GM23338 (cell line): Measurements from ENCODE around the gene GRIK1.
A peak's percentile ranks its signal among the peaks of the same experiment; 100 is the strongest.

Experiments used
- CREB1 ChIP-seq: fragments of 250-450 bp; sonication (Bioruptor Pico); IDR thresholded peaks from 2 replicates; pipeline ENCODE4 v1.5.0; 2020; ENCODE audit warnings: low read depth, mild to moderate bottlenecking, moderate library complexity
- EZH2 ChIP-seq: fragments of 200-600 bp; sonication (generic); IDR thresholded peaks from one replicate; pipeline ENCODE4 v1.8.0; 2017; ENCODE audit warnings: antibody characterized with exemption, mild to moderate bottlenecking, low read depth; ENCODE audit not compliant: unreplicated experiment
- EZH2phosphoT487 ChIP-seq: fragments of 200-600 bp; sonication (generic); IDR thresholded peaks from one replicate; pipeline ENCODE4 v1.8.1; 2018; ENCODE audit warnings: antibody characterized with exemption; ENCODE audit not compliant: unreplicated experiment
- NANOG ChIP-seq: IDR thresholded peaks from 2 replicates; pipeline ENCODE4 v1.6.1; 2016; ENCODE audit warnings: antibody characterized with exemption, borderline replicate concordance
- POLR2AphosphoS5 ChIP-seq: IDR thresholded peaks from 2 replicates; pipeline ENCODE4 v1.6.1; 2016; ENCODE audit warnings: antibody characterized with exemption, low read depth
- STAT1 ChIP-seq: IDR thresholded peaks from one replicate; pipeline ENCODE4 v1.6.1; 2016; ENCODE audit warnings: antibody characterized with exemption; ENCODE audit not compliant: unreplicated experiment
- TF ChIP-seq, protein P1 (sequence below), 2 experiments: fragments of 200-600 bp in 1 of 2; sonication (generic) in 1 of 2; conservative IDR thresholded peaks; 2 replicates each; pipeline versions ENCODE4 v1.5.1 to v1.6.1; 2016 to 2017; ENCODE audit warnings: antibody characterized with exemption in 2 of 2, low read depth in 2 of 2, mild to moderate bottlenecking in 2 of 2, moderate library complexity in 1 of 2
- TF ChIP-seq, protein P2 (sequence below): IDR thresholded peaks from one replicate; pipeline ENCODE4 v1.6.1; 2018; ENCODE audit warnings: antibody characterized with exemption; ENCODE audit not compliant: unreplicated experiment
- TF ChIP-seq, protein P3 (sequence below): IDR thresholded peaks from 2 replicates; pipeline ENCODE4 v1.6.1; 2016; ENCODE audit warnings: antibody characterized with exemption

DNA sequence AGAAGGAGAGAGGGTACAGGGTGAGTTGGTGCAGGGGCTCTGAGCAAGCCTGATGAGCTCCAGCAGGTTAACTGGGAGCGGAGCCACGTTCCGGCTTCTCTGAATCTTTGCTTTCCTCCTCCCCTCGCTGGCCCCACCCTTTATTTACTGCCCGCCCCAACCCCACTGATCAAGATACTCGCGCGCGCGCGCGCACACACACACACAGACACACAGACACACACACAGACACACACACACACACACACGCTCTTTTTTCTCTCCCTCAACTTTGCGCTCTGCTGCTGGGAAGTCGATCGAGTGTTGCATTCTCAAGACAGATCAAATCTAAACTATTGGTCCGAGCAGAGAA, at the start of gene GRIK1:
- TF ChIP-seq, protein P1, sequence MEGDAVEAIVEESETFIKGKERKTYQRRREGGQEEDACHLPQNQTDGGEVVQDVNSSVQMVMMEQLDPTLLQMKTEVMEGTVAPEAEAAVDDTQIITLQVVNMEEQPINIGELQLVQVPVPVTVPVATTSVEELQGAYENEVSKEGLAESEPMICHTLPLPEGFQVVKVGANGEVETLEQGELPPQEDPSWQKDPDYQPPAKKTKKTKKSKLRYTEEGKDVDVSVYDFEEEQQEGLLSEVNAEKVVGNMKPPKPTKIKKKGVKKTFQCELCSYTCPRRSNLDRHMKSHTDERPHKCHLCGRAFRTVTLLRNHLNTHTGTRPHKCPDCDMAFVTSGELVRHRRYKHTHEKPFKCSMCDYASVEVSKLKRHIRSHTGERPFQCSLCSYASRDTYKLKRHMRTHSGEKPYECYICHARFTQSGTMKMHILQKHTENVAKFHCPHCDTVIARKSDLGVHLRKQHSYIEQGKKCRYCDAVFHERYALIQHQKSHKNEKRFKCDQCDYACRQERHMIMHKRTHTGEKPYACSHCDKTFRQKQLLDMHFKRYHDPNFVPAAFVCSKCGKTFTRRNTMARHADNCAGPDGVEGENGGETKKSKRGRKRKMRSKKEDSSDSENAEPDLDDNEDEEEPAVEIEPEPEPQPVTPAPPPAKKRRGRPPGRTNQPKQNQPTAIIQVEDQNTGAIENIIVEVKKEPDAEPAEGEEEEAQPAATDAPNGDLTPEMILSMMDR (conservative IDR thresholded peaks at IDR 0.05; ENCODE audit: low read depth in 2 of 2), result no peak
- no peak for TF ChIP-seq CREB1
- TF ChIP-seq, protein P2, sequence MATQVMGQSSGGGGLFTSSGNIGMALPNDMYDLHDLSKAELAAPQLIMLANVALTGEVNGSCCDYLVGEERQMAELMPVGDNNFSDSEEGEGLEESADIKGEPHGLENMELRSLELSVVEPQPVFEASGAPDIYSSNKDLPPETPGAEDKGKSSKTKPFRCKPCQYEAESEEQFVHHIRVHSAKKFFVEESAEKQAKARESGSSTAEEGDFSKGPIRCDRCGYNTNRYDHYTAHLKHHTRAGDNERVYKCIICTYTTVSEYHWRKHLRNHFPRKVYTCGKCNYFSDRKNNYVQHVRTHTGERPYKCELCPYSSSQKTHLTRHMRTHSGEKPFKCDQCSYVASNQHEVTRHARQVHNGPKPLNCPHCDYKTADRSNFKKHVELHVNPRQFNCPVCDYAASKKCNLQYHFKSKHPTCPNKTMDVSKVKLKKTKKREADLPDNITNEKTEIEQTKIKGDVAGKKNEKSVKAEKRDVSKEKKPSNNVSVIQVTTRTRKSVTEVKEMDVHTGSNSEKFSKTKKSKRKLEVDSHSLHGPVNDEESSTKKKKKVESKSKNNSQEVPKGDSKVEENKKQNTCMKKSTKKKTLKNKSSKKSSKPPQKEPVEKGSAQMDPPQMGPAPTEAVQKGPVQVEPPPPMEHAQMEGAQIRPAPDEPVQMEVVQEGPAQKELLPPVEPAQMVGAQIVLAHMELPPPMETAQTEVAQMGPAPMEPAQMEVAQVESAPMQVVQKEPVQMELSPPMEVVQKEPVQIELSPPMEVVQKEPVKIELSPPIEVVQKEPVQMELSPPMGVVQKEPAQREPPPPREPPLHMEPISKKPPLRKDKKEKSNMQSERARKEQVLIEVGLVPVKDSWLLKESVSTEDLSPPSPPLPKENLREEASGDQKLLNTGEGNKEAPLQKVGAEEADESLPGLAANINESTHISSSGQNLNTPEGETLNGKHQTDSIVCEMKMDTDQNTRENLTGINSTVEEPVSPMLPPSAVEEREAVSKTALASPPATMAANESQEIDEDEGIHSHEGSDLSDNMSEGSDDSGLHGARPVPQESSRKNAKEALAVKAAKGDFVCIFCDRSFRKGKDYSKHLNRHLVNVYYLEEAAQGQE, result no peak
- peak; percentile 28 for TF ChIP-seq EZH2
- no peak for TF ChIP-seq POLR2AphosphoS5
- TF ChIP-seq EZH2phosphoT487, result no peak
- TF ChIP-seq STAT1, result no peak
- no peak for TF ChIP-seq NANOG
- TF ChIP-seq, protein P3, sequence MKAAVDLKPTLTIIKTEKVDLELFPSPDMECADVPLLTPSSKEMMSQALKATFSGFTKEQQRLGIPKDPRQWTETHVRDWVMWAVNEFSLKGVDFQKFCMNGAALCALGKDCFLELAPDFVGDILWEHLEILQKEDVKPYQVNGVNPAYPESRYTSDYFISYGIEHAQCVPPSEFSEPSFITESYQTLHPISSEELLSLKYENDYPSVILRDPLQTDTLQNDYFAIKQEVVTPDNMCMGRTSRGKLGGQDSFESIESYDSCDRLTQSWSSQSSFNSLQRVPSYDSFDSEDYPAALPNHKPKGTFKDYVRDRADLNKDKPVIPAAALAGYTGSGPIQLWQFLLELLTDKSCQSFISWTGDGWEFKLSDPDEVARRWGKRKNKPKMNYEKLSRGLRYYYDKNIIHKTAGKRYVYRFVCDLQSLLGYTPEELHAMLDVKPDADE, result no peak
